HG03139 (cell line): ENCODE measurements around the gene SLC25A26.
"Not testable (repeated sequence)": the region's sequence is repeated elsewhere in the genome, so short reads cannot be mapped to it uniquely, and the experiment has no call there.

Experiments
- ATAC-seq: cut with Tn5 transposase; IDR thresholded peaks from one replicate; pipeline ENCODE4 v1.9.1; 2021; ENCODE audit not compliant: unreplicated experiment

SLC25A26 gene

GRCh38 chr3:66406831-66407610 is 186.2 kb downstream of the SLC25A26 start:
- no peak for ATAC-seq

DNA sequence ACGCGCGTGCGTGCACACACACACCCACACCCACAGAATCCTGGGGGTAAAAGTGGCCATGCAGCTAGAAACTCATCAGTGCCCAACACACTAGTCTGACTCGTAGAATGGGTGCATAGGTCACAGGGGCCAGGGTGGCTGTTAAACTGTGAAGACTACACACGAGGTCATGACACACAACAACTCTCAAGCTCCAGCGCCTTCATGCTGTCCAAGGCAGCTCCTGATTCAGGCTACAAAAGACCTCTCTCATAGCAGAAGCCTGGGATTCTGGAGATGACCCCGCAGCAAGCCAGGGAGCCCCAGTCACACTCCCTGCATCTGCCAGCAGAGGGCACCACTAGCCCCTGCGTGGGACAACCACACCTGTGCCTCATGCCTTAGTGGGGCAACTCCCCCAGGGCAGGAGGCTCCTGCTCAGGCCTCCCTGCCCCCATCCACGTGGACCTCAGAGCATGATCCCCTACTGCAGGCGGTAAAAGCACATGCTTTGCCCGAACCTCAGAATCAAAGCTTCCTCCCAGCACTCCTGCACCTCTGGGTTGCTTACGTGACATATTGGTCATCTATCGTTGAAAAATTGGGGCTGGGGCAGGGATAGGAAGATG is 186.9 kb downstream of the SLC25A26 start:
- peak; percentile 79 for ATAC-seq

- no peak for ATAC-seq
Observed at GRCh38 chr3:66409771-66410754, 189.3 kb downstream of the SLC25A26 start.

DNA sequence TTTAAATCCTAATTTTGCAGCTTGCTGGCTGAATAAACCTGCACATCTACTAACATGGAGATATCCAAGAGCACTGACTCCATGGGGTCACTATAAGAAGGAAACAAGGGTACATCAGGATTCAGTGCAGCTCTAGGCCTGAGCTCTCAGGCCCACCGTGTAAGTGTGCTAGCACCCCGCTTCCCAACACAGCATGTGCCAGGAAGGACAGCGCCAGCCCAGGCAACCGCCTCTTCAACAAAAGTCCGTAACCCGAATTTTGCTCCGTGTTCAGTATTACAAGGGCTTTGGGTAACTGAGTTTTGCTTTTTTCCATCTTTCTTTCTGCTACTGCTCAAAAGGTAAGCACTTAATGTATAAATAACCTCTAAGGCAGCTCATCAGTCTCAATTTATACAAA is 190.2 kb downstream of the SLC25A26 start:
- ATAC-seq, result no peak

DNA sequence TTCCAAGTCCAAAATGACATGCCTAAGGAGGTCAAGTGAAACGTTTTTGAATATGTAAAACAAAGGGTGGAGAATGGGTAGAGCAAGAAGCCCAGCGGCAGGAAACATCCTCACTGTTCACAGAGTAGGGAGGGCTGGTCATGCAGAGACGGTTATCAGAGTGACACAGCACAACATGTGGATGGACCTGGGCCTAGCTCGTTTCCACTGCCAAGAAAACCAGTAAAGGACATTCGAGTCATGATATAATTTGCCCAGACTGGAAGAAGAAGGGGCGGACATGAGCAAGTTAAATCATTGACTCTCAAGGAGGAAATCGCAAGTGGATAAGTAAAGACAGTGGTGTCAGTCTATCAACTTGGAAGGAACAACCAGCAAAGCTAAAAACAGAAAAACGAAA is 190.7 kb downstream of the SLC25A26 start:
- no peak for ATAC-seq

- ATAC-seq, result no peak
Observed at GRCh38 chr3:66411961-66412887, 191.4 kb downstream of the SLC25A26 start.

GRCh38 chr3:66413151-66413751 is 192.4 kb downstream of the SLC25A26 start:
- ATAC-seq, result no peak

DNA sequence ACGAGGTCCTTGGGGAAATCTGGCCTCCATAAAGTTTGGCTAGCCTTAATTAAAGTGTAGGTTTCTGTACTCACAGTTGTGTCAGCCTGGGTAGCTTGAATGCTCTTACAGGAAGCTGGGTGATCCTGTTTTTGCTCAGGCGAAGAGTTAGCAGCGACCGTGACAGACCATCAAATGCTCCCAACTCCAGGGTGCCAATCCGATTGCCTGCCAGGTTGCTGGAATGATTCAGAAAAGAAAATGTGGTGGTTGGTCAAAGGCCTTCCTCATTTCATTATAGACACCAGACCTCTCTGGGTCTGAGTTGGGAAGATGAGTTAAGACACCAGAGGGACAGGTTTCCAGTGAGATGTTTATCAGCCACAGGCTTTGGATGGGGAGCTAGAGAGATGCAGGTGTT is 194.0 kb downstream of the SLC25A26 start:
- no peak for ATAC-seq

GRCh38 chr3:66415867-66416428 is 195.1 kb downstream of the SLC25A26 start:
- no peak for ATAC-seq

DNA sequence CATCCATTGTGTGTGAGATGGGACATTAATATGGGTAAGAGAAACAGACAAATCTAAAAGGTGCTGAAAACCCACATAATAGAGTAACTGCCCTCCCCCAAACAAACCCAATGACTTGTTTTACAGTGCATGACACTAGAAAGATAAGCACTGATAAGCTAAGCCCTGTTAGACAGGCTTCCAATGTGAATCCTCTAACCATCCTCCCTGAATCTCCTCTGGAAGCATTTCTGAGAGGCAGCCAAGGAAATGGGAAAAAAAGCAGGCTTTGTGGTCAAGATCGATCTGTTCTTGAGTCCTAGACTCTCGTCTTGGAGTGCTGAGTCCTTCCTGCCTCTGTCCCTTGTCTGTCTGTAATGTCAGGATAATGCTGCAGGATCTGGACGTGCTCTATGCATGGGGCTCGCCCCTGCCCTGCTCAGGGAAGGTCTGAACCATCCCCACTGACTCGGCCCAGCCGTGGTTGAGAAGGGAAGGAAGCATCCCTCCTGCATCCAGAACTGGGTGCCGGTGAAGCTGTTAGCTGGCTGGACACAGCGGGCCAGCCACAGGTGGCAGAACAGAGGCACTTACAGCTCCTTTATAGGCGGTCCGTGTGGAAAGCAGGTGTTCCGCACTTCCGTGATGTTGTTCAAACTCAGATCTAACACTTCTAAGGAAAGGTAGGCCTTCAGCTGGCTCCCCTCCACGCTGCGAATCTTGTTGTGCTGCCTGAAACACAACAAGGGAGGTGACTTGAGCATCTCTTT is 195.9 kb downstream of the SLC25A26 start:
- ATAC-seq, result no peak

DNA sequence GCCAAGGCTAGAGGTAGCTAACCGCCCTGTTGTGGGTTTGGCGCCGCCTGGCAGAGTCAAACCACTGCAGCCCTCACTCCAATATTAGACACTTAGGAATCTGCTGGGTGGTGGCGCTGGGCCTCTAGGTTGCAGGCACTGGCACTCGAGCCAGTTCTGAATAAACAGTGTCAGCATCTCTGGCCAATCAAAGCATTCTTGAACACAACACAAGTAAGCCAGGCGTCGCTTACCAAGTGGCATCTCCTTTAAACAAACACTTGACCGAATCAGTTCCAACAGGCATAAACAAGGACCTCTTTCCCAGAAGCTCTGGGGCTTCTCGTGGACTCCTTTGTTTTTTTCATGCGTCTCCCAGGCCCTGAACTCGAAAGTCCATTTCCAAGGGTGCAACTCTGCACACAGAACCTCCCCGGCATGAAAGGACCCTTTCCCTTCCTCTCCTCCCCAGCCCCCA is 197.7 kb downstream of the SLC25A26 start:
- ATAC-seq, result no peak

- ATAC-seq, result no peak
Observed at GRCh38 chr3:66419036-66419435, 198.2 kb downstream of the SLC25A26 start.

- not testable (repeated sequence) for ATAC-seq
Observed at GRCh38 chr3:66421144-66421543, 200.3 kb downstream of the SLC25A26 start.

DNA sequence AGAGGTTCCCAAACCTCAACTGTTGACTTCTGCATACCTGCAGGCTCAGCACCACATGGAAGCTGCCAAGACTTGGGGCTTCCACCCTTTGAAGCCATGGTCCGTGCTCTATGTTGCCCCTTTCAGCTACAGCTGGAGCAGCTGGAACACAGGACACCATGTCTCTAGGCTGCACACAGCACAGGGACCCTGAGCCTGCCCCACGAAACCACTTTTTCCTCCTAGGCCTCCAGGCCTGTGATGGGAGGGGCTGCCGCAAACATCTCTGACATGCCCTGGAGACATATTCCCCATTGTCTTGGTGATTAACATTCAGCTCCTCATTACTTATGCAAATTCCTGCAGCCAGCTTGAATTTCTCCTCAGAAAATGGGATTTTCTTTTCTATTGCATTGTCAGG is 201.1 kb downstream of the SLC25A26 start:
- not testable (repeated sequence) for ATAC-seq

- no peak for ATAC-seq
Observed at GRCh38 chr3:66423791-66424190, 203.0 kb downstream of the SLC25A26 start.

- no peak for ATAC-seq
Observed at GRCh38 chr3:66425032-66425431, 204.2 kb downstream of the SLC25A26 start.

GRCh38 chr3:66425576-66426114 is 204.8 kb downstream of the SLC25A26 start:
- ATAC-seq, result no peak

DNA sequence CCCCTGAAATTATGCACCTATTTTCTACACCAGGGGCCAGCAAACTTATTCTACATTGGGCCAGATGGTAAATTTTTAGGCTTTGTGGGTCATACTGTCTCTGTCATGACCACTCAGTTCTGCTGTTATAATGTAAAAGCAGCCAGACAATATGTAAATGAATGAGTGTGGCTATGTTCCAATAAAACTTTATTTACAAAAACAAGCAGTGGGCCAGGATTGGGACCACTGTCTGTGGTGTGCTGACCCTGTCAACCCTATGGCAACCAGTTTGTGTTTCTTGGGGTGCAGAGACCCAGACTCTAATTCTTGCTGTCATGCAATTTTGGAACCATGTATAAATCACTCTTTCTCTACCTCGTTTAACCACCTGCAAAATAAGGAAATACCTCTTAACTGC is 205.3 kb downstream of the SLC25A26 start:
- no peak for ATAC-seq

DNA sequence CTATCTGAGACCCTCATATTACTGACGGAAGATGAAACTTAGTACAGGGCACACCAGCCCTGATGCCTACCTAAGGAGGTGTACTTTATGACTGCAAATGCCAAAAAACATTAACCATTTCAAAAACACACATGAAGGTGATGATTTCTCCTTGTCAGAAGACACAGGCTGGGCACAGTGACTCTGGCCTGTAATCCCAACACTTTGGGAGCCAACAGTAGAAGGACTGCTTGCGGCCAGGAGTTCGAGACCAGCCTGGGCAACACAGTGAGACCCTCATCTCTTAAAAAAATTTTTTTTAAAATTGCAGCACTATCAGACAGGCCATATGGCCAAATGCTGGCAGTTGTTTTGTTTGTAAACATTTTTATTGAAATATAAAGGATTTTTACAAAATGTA is 206.6 kb downstream of the SLC25A26 start:
- ATAC-seq, result no peak
